ENCODE measurements around the gene CDC23. TPM values are rescaled to one million over a fixed set of nuclear protein-coding genes. Genes with fewer than 3 reads are reported as not detected.

The CDC23 gene
- 22.4 and 24.7 TPM in 2 replicates for total RNA-seq

GRCh38 chr5:138213161-138214029 is at the start of gene CDC23:
TSS of gene CDC23 (minus strand) at chr5:138213323. CDS start at chr5:138213312, 11 bp downstream.

DNA sequence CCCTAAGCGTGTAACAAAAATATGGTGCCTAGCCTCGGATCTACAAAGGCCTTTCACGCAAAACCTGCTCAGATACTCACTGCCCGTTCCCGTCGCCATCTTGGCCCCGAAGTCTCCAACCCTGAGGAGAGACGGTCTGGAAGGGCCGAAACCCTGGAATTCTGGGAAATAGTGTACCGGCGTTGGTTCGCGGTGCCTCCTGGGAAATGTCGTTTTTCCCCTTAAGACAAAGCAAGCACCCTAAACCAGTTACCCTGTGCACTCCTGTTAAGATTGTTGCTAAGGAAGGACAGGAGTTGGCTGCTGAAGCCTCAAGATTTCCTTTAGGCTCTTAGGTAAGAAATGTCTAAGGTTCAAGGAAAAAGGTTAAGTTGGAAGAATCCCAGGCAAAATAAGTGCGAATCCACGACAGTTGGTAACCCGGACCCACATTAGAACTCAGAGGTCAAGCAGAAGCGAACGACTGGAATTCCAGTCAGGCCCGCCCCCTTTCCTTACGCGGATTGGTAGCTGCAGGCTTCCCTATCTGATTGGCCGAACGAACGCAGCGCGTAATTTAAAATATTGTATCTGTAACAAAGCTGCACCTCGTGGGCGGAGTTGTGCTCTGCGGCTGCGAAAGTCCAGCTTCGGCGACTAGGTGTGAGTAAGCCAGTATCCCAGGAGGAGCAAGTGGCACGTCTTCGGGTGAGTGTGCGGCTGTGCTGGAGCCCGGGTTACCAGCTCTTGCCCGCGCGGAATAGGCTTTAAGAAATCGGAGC is 34.4 kb downstream of the CDC23 start, which contains the start of the genes BRD8 and KIF20A:
Gene BRD8, minus strand, starts transcription at position 115 of the 761 bp plus-strand sequence. Its CDS starts 16 bp downstream, at position 99.
Gene KIF20A, plus strand, starts transcription at position 597 of the 761 bp plus-strand sequence. CDS start 569 bp downstream, outside the sequence.

DNA sequence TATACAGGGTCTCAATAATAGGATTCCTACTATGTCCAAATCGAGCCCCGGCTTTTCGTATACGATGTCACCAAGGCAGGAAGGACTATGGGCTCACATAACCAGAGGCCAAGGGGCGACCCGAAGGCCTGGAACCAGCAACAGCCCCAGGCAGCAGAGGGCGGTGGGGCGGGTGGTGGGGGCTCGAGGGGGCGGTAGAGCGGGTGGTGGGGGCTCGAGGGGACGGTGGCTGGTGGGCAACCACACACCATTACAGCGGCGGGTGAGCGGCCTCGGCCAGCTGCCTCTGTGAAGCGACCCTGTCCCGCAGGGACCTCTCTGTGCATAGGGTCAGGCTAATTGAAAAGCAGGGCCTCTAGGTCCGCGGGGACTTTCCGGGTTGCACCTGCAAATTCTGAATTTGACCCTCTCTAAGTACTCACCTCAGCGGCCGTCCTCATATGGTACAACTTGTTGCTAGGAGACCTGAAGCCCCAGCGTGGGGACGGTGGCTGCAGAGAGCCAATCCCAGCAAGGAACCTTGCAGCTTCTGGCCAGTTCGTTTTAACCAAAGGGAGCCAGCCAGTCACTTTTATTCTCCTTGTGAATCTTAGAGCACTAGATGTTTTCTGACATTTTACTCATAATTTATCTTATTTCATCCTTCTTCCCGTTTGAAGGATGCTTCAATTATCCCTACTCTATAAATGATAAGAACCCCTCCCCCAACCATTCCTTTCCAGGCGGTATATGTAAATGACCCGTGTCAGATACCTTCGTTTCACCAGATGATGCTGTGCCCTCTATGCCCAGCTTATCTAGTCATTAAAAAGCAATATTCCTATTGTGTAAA is 74.0 kb downstream of the CDC23 start, which contains the start of gene NME5:
Gene NME5, minus strand, starts transcription at position 480 of the 832 bp plus-strand sequence. CDS start 648 bp downstream, outside the sequence.

Other genes with a start within 250 kb of the CDC23 start
- 7.5 and 8.9 TPM in 2 replicates for gene FAM13B, start 180.2 kb downstream of the CDC23 start, total RNA-seq
- gene WNT8A, start 129.3 kb downstream of the CDC23 start, total RNA-seq: not detected in 2 replicates
- 1.7 and 2.8 TPM in 2 replicates for gene NME5, start 73.9 kb downstream of the CDC23 start, total RNA-seq
- gene BRD8, start 34.7 kb downstream of the CDC23 start, total RNA-seq: 11.5 and 12.3 TPM in 2 replicates
- 0.64 and 4.3 TPM in 2 replicates for gene KIF20A, start 34.2 kb downstream of the CDC23 start, total RNA-seq
- not detected in 2 replicates for gene GFRA3, start 61.3 kb upstream of the CDC23 start, total RNA-seq
- 0.72 TPM in 1 of 2 replicates, not detected in the other for gene CDC25C, start 118.5 kb upstream of the CDC23 start, total RNA-seq
- 12.4 and 19.5 TPM in 2 replicates for gene FAM53C, start 124.9 kb upstream of the CDC23 start, total RNA-seq
- gene KDM3B, start 139.4 kb upstream of the CDC23 start, total RNA-seq: 36.4 and 42.0 TPM in 2 replicates
- 1.9 and 6.3 TPM in 2 replicates for gene REEP2, start 225.7 kb upstream of the CDC23 start, total RNA-seq

All from tracheal epithelial cell (primary cell).